Activated gamma-delta T cell treated with Interleukin-2 at 50 U/mL for 16 hours (primary cell): ENCODE results near the gene TP53TG5.

Experiments used
- DNase-seq: peaks from one replicate; pipeline ENCODE4 v3.0.0-alpha.2; 2020

TP53TG5 gene

DNA sequence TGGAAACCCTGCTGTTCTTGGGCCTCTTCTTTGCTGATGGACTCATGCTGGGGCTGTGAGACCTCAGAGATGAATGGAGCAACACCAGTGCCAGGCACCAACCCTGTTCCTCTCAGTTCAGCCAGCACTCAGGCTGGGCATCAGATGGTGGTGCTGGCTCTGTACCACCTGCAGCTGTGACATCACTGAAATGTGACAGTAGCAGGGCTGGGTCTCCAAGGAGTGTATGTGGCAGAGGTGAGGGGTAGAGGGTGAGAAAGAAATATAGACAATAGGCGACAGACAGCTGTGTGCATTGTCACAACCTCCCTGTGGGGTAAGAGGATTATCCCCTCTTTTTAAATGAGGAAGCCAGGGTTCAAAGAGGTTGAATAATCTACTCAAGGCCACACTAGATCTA lies at the start of gene TP53TG5:
TP53TG5 (minus strand) TSS at position 135 of the 400 bp plus-strand sequence; CDS start at position 46, 89 bp downstream.
- DNase-seq, result no peak

DNA sequence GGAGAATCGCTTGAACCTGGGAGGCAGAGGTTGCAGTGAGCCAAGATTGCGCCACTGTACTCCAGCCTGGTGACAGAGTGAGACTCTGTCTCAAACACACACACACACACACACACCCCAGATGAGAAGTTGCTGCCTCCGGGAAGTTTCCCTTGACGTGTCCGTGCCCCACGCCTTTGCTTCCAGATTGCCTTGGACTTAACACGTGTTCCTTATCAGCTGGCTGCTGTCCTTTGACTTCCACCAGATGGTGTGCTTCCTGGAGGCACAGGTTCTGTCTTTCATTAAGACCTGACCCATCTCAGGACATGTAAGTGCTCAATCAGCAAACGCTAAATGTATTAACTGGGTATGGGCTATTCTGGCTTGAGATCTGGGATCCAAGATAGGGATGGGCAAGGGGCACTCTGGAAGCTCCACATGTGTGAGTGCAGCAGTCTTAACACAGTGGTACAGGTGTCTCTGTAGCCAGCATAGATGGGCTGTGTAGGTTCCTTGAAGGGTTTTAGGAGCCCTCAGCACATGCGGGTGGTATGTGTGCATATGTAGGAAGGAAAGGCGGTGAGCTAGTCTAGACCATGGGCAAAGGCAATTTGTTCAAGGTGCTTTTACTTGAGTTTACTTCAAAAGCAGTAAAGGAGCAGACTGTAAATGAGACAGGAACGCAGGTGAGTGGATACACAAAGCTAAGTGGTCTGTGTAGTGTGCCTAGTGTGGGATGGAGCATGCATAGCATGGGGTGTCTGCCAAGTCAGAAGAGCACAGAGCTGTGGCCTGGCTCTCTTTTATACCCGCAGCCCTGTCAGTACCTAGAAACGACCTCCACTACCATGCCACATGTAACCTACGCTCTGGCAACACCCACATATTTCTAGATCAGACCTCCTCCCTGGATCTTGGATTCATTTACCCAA lies 49.4 kb upstream of the TP53TG5 start:
- DNase-seq, result no peak

DNA sequence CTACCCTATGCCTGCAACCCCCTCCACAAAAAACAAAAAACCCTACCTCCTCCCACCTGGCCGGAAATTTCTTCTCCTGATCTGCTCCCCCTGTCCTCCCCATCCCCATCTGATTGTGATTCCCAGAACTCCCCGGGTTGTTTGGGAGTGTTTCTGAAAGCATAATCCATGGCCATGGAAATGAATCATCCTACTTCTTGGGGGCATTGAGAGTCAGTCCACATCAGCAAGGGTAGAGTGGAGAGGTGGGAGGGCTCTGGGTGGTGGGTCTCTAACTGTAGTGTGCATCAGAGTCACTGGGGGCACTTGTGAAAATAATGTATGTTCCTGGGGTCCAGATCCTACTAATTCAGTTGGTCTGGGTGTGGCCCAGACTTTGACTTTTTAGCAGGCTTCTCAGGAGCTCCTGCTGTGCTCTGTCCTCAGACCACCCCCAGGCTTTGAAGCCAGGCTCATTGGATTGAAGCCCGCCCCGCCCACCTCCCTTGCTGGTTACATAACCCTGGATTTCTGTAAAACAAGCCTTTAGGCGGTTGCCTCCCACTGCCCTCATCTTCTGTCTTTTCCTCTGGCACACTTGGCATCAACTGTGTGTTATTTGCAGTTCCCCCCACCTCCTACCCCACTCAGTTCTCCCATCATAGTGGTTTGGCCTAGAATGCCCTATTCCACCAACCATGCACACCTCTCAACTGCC lies 48.3 kb upstream of the TP53TG5 start:
- DNase-seq, result no peak

DNA sequence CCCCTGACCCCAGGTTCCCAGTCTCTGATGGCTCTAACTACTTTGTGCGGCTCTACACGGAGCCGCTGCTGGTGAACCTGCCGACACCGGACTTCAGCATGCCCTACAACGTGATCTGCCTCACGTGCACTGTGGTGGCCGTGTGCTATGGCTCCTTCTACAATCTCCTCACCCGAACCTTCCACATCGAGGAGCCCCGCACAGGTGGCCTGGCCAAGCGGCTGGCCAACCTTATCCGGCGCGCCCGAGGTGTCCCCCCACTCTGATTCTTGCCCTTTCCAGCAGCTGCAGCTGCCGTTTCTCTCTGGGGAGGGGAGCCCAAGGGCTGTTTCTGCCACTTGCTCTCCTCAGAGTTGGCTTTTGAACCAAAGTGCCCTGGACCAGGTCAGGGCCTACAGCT lies 47.4 kb upstream of the TP53TG5 start:
- DNase-seq, result no peak

DNA sequence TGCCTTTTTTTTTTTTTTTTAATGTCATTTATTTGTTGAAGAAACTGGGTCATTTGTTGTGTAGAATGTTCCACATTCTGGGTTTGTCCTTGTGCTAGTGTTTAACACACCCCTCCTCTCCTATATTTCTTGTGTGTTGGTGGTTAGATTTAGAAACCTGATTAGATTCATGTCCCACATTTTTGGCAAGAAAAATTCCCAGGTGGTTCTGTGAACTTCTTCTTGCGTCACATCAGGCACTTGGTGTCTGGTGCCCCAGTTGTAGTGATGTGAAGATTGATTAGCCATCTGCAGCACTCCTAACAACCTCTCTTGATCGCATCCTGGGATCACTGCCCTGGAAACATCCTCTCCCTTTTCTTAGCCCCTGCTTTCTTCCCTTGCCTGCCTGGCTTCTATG lies 45.6 kb upstream of the TP53TG5 start:
- no peak for DNase-seq

DNA sequence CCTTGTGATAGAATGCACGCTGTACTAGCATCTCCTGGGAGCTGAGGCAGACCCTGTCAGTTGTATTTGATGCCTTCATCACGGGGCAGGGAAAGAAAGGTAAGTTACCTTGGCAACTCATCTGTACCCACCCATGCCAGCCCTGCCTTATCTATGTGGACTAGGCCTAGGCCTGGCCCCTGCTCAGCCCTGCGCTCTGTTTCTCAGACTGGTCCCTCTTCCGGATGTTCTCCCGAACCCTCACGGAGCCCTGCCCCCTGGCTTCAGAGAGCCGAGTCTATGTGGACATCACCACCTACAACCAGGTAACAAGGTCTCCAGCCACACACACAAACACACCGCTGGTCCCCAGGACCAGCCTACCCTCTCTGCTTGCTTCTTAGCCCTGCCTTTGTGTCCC lies 42.0 kb upstream of the TP53TG5 start:
- DNase-seq, result no peak

DNA sequence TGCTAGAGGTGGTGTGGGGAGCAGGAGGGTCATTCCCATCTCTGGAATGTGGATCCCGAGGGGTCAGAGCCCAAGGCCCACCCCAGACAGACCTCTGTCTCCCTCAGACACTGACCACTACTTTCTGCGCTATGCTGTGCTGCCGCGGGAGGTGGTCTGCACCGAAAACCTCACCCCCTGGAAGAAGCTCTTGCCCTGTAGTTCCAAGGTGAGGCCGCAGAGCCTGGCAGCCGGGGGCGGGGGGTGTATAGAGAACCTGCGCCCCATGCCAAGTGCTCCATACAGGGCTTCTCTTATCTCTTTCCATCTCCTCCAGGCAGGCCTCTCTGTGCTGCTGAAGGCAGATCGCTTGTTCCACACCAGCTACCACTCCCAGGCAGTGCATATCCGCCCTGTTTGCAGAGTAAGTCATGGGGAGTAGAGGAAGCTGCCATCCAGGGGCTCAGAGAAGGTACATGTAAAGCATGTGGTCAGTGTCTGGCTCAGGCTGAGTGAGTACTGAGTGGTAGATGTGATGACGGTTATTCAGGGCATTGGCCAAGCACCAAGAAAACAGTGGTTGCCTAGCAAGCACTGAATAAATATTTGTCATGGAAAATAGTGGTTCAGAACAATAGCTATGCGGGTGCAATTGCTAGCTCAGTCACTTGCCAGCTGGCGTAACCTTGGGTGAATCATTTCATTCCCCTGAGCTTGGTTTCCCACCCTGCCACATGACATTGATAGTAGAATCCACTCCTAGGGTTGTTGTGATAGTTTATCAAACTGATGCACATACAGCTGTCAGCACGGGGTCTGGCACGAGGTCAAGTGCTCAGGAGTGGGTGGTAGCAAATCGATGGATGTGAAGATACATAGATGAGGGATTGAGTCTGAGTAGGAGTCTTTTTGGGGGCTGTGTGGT lies 41.3 kb upstream of the TP53TG5 start:
- DNase-seq, result no peak

DNA sequence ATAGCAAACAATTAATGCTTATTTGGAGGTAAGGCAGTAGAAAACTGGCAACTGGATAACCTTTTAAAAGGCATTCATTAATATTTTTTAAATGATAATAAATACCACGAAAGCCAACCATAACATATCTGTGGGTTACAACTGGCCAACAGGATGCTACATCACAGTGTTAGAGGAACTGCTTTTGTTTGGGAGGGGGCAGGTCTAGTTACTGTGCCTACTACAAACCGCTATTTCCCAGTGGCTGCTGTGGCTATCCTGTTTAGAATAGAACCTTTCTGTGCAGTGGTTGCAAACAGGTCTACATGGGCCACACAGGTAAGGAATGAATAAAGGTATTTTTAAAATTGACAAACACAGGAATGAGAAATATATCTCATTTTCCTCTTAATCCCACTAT lies 38.8 kb upstream of the TP53TG5 start:
- DNase-seq, result no peak

DNA sequence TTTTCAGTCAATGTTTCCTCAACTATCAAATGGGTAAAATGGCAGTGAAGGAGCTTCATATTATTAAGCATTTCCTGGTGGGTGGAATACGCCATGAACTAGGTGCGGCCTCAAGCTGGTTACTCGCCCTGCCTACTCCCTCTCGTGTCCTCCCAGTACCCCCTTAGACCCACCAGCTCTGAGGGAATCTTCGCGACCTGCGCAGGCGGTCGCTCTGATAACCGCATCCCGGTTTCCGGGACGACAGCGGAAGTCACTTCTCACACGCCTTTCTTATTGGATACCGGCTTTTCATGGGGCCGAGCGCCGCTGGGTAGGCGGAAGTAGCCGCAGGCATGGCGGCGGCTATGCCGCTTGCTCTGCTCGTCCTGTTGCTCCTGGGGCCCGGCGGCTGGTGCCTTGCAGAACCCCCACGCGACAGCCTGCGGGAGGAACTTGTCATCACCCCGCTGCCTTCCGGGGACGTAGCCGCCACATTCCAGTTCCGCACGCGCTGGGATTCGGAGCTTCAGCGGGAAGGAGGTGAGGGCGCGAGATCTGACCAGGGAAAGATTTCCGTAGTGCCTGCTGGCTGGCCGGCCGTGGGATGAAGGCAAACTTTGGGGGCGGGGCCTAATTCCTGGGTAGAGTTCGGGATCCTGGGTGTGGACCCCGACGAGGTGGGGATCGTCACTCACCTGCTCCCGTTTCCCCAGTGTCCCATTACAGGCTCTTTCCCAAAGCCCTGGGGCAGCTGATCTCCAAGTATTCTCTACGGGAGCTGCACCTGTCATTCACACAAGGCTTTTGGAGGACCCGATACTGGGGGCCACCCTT lies 37.9 kb upstream of the TP53TG5 start, which contains the start of gene PIGT:
PIGT (plus strand) TSS at position 320 of the 816 bp plus-strand sequence; CDS start at position 336, 16 bp downstream.
- peak; percentile 86 for DNase-seq

DNA sequence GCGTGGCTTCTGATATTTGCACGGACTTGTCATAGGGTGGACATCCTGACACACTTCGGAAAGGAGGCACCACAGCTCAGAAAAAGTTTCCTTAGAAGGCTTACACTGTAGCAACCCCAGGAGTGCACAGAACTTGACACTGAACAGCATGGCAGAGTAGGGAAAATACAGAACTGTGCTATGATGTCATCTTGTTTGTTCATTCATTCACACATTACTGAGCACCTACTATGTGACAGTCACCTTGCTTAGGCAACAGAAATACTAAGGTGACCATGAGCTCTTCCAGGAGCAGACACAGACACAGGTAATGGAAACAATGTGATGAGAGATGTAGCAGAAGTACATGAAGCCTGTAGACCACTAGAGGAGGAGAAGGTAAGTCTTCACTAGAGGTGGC lies 35.4 kb upstream of the TP53TG5 start:
- no peak for DNase-seq

DNA sequence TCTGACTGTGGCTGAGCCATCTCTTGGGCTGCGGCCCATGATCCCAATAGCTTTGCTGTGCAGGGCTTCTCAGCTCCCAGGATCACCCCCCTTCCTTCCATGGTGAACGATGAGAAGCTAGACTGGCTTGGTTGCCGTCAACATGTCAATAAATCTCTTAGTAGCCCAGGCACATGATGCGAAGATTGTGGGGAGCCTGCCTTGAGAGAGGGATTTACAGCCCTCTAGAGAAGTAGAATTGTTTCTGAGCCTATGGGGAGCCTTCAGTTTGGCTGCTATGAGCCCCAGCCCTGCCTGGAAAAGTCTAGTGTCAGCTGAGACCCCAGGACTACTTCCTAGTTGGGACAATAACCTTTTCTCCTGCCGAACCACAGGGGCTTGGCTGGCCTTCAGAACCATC lies 34.5 kb upstream of the TP53TG5 start:
- DNase-seq, result no peak

DNA sequence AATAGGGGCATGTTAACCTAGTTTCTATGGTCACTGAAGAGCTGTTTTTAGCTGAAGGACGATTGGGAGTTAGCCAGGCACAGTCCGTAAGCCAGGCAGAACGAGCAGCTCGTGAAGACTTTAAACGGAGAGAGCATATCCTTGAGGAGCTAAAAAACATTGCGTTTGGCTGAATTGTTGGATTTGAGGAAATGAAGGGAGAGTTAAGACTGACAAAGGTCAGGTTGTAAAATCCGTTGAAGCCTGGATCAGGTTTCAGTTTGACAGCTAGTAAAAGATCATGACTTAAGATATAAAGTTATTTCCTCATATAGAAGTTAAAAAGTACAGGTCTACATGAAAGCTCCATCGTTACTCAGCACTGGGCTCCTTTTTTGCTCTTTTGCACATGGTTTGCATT lies 32.8 kb upstream of the TP53TG5 start:
- DNase-seq, result no peak

DNA sequence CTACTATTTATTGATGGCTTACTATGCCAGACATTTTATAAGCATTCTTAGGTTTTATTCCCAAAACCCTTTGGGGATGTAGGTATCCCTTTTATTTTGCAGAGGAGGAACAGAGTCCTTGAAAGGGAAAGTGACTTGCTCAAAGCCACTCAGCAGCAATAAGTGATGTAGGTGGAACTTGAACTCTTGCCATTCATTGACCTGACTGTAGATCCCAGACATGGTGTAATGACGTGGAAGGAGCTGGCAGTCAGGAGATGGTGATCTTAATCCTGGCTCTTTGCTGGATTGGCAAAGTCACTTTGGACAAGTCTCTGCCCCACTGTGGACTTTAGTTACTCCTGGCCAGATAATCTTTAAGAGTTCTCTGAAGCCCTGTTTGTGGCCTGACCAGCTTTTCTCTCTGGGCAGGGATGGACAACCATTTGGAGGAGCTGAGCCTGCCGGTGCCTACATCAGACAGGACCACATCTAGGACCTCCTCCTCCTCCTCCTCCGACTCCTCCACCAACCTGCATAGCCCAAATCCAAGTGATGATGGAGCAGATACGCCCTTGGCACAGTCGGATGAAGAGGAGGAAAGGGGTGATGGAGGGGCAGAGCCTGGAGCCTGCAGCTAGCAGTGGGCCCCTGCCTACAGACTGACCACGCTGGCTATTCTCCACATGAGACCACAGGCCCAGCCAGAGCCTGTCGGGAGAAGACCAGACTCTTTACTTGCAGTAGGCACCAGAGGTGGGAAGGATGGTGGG lies 31.6 kb upstream of the TP53TG5 start:
- no peak for DNase-seq

DNA sequence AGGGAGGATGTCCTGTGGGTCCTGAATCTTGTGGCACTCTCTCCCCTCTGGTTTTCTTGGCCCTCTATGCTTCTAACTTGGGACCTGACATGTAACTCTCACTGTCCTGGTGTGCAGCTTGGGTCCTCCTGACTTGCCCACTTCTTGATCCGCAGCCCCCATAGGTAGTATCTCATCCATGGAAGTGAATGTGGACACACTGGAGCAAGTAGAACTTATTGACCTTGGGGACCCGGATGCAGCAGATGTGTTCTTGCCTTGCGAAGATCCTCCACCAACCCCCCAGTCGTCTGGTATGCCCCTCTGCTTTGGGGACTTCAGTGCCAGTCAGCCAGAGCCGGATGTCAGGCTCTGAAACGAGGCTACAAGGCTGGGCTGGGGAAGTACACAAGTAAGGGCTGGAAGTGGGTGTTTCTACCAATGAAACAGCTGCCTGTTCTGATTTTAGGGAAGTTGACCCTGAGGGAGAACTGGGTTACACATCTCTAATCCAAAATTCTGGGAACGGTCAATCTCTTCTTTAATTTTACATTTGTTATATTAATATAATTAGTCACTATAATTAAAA lies 30.6 kb upstream of the TP53TG5 start:
- no peak for DNase-seq

DNA sequence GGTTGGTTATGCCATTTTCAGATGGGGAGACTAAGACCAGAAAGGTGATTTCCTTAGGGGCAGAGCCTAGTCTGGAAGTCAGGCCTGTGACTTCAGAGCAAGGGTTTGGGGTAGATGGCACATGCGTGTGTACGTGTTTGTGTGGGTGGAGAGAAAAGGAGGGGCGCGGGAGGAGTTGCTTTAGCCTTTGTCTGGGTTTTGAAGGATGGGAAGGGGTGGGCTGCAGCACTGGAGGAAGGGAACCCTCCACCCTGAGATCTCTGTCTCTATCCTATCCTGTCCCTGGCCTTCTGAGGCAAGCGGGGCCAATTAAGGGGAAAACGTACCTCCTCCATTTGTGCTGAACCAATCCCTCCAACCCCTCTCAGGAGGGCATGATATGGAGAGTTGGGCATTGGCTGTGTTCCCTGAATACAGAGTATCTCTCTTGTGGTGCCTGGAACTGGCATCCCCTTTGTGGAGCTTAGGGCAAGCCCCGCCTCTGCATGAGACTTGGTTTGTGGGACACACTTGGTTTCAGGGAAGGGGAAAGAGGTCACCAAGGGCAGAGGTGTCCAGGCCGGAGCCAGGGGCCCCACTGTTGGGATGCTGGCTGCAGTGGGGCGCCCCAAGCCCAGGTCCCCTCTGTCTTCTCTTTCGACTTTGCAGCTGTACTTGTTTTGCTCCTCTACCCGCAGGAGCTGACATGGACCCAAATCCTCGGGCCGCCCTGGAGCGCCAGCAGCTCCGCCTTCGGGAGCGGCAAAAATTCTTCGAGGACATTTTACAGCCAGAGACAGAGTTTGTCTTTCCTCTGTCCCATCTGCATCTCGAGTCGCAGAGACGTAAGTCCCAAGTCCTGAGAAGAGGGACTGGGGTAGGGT lies 29.9 kb upstream of the TP53TG5 start, which contains the start of gene DBNDD2:
DBNDD2 (plus strand) TSS at position 507 of the 863 bp plus-strand sequence; CDS start at position 686, 179 bp downstream.
- no peak for DNase-seq

DNA sequence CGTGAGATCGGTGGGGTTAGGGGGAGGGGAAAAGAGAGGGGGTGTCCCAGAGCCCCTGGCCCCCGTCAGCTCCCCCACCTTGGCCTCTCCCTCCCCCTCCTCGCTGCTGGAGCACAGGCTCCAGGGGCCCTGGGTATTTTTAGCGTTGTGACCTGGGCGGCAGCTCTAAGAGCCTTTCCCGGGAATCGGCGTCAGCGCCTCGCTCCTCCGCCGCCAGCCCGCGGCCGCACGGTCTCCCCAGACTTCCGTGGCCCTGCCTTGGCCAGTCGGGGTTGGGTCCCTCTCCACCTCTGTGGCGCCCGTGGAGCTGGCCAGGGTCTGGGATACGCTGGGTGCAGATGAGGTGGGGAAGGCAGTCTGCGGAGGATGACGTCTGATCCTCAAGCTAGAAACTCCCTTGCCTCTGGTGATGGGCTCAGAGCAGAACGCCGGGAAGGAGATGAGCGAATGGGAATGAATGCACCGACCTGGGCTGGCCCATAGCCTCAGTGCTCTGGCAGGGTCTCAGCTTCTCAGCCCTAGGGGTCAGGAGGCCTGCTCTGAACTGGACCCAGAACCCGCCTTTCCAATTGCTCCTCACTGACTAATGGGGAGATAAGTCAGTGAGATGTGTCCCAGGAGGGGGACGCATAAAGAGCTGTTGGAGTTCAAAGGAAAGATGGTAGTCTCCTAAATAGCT lies 29.1 kb upstream of the TP53TG5 start:
- no peak for DNase-seq

DNA sequence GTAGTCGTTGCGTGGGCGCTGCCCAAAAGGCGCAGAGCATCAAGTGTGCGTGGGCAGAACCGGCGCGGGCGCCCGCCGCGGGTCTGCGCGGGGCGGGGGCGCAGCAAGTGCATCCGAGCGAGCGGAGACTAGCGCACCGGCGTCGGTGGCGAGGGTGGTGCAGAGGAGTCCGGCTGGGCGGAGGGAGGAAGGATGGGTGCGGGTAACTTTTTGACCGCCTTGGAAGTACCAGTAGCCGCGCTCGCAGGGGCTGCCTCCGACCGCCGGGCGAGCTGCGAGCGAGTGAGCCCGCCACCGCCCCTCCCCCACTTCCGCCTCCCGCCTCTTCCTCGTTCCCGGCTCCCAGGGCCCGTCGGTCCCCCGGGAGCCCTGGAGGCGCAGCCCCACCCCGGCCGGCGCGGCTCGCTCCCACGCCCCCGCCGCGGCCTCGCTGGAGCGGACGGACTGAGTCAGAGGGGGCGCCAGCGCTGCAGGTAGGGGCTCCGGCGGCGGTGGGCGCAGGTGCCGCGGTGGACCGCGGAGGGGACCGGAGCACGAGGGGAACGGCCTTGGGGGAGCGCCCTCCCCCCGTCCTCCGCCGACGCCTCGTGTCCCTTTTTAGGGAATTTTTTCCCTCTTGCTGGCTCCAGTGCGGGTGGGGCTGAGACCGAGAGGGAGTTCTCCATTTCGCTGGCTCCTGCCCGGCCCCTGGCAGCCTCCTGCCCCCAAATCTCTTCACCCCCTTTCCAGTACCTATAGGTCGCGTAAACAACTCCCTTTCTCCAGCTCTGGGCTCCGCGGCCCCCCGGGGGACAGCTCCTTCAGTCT lies 28.3 kb upstream of the TP53TG5 start:
- peak; percentile 33 for DNase-seq

DNA sequence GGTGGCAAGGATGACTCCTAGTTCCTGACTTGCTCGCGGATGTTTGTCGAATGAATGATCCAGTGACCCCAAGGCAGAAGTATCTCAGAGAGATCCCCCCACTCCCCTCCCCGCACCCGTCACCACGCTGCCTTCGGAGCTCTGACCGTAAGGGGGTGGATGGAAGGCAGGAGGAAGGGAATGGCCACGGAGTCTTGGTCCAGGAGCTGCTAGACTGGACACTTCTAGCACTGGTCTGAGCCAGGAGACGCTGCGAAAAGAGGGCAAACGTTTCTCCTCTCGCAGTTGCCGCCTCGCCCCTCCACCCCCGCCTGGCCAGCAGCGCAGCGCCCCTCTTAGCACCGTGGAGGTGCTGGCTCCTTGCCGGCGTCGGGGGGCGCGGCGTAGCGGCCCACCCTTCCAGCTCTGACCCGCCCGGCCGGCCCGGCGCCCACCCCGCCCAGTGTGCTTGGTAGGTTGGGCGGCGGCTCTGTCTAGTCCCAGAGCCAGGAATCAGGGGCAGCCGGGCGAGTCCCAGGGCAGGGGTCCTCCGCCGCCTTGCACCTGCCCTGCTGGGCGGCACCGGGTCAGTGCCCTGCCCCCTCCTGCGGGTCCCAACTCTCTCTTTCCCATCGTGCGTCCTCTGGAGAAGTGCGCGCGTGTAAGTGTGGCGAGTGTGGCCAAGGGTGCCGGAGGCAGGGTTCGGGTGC lies 27.6 kb upstream of the TP53TG5 start:
- no peak for DNase-seq
